Neural crest cell (in vitro differentiated cells): ENCODE data around the gene CD84. TPM values are rescaled to one million over a fixed set of nuclear protein-coding genes. Genes with fewer than 3 reads are reported as not detected.
A peak's percentile ranks its signal among the peaks of the same experiment; 100 is the strongest.

Experiments used
- DNase-seq: peaks from one replicate; pipeline ENCODE4 v3.0.0; 2021; ENCODE audit warnings: low read depth, mixed read lengths, low spot score
- H3K27ac Mint-ChIP-seq: one replicate; pipeline ENCODE4 v1.8.0; 2021; ENCODE audit warnings: mild to moderate bottlenecking, mixed read lengths; ENCODE audit not compliant: unreplicated experiment
- H3K27me3 Mint-ChIP-seq: 2 replicates; pipeline ENCODE4 v1.8.0; 2021; ENCODE audit warnings: low read depth, mild to moderate bottlenecking, mixed read lengths
- H3K36me3 Mint-ChIP-seq: 2 replicates; pipeline ENCODE4 v1.8.0; 2021; ENCODE audit warnings: low read depth, mild to moderate bottlenecking, mixed read lengths
- H3K4me1 Mint-ChIP-seq: 2 replicates; pipeline ENCODE4 v1.8.0; 2021; ENCODE audit warnings: mixed read lengths
- H3K4me3 Mint-ChIP-seq: one replicate; pipeline ENCODE4 v1.8.0; 2021; ENCODE audit warnings: mild to moderate bottlenecking, mixed read lengths
- H3K9me3 Mint-ChIP-seq: 2 replicates; pipeline ENCODE4 v1.8.0; 2021; ENCODE audit warnings: mixed read lengths
- total RNA-seq: library from RNA; stranded (reverse); gene quantifications from 2 replicates; pipeline ENCODE4 v1.2.1, GENCODE V29; 2021
- TF ChIP-seq, protein P1 (sequence below): fragments of 200-600 bp; sonication (generic); conservative IDR thresholded peaks from 2 replicates; pipeline ENCODE4 v1.5.0; 2021; ENCODE audit warnings: antibody characterized with exemption, mild to moderate bottlenecking

CD84 gene
- total RNA-seq, 1 donor from 2014 or later = not detected

DNA sequence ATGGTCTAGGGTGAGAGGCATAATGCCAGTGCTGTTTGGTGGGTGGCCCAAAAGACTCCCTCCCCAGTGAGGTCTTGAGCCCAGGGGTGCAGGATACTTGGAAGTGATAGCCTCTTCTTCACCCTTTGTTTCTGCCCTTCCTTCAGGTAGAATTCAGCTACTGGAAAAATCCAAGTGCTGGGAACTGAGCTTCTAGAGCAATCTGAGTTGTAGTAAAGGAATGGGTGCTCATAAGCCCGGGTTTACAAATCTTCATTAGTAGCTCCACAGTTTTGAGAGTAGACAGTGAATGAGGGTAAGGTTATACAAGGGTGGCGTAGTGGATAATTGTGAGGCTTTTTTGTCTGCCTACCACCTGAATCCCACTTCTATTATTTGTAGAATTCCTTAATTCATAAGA is 29.2 kb upstream of the CD84 start:
- TF ChIP-seq, protein P1, sequence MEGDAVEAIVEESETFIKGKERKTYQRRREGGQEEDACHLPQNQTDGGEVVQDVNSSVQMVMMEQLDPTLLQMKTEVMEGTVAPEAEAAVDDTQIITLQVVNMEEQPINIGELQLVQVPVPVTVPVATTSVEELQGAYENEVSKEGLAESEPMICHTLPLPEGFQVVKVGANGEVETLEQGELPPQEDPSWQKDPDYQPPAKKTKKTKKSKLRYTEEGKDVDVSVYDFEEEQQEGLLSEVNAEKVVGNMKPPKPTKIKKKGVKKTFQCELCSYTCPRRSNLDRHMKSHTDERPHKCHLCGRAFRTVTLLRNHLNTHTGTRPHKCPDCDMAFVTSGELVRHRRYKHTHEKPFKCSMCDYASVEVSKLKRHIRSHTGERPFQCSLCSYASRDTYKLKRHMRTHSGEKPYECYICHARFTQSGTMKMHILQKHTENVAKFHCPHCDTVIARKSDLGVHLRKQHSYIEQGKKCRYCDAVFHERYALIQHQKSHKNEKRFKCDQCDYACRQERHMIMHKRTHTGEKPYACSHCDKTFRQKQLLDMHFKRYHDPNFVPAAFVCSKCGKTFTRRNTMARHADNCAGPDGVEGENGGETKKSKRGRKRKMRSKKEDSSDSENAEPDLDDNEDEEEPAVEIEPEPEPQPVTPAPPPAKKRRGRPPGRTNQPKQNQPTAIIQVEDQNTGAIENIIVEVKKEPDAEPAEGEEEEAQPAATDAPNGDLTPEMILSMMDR = no peak
- DNase-seq = no peak
- H3K36me3 Mint-ChIP-seq = no peaks in the 10 kb centered on the region
- H3K9me3 Mint-ChIP-seq = peaks cover 5% of the 10 kb centered on the region
- H3K27me3 Mint-ChIP-seq = peaks cover 23% of the 10 kb centered on the region
- no peak overlapping the region for H3K27ac Mint-ChIP-seq
- H3K4me3 Mint-ChIP-seq = no peak overlapping the region
- no peaks in the 10 kb centered on the region for H3K4me1 Mint-ChIP-seq

DNA sequence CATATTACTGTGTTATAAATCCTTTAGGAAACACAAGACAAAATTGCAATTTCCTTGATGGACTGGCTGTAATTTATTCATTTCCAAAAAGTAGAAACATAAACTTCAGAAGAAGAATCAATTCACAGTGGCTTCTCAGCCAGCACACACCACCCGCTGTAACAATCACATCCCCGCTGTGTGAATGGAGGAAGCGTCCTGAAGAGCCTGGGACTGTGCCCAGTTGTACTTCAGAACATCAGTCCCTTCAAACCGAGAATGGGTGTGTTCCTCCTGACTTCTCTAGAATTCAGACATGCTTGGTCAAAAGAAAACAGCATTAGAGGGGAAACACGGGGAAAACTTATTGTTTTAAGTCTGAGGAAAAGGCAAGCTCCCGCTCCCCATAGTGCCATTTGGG is 28.8 kb upstream of the CD84 start:
- H3K27me3 Mint-ChIP-seq = peaks cover 23% of the 10 kb centered on the region
- H3K27ac Mint-ChIP-seq = no peak overlapping the region
- H3K9me3 Mint-ChIP-seq = peaks cover 5% of the 10 kb centered on the region
- TF ChIP-seq, protein P1 = no peak
- H3K4me1 Mint-ChIP-seq = no peaks in the 10 kb centered on the region
- peaks cover 2% of the 10 kb centered on the region for H3K36me3 Mint-ChIP-seq
- no peak for DNase-seq
- H3K4me3 Mint-ChIP-seq = no peak overlapping the region

DNA sequence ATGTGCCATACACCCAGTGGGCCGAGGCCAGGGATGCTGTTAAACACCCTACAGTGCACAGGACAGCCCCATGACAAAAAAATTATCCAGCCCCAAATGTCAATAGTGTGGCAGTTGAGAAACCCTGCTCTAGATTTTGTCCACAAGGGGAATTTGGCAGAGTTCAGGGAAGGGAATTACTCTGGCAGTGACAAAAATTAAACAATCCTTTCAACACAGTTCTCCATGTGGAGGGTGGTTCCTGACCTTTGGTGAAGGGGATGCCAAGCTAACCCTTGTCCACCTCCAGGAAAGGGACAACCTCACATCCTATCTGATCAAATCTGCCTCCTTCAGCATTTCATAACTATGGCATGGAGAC is 28.4 kb upstream of the CD84 start:
- TF ChIP-seq, protein P1 = no peak
- H3K4me3 Mint-ChIP-seq = no peak overlapping the region
- no peak overlapping the region for H3K27ac Mint-ChIP-seq
- H3K9me3 Mint-ChIP-seq = peaks cover 7% of the 10 kb centered on the region
- DNase-seq = no peak
- H3K4me1 Mint-ChIP-seq = no peaks in the 10 kb centered on the region
- peaks cover 5% of the 10 kb centered on the region for H3K36me3 Mint-ChIP-seq
- H3K27me3 Mint-ChIP-seq = peaks cover 20% of the 10 kb centered on the region

DNA sequence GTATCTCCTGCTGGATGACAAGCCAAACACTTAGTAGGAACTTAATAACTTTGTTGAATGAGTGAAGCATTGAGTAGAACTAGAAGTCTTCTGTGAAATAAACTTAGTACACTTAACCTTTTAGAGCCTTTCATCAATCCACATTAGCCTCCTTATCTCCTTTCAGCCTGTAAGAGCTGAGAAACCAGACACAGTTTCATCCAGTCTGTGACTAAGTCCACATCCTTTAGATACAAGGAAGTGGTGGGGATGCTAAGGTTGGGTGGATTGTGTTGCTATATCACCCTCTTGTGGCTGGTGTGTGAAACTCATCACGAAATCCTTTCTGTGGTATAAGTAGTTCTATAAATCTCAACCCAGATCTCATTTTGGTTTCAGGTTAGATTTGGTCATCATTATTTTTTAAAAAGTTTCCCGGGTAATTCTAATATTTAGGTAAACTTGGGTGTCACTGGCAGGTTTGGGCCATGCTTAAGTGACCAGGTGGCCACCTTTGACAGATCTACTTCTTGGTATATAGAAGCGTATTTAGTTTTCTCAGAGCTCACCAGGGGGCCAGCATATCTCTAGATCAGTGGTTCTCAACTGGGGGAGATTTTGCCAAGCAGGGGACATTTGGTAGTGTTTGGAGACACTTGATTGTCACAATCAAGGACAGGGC is 27.8 kb upstream of the CD84 start:
- Mint-ChIP-seq H3K4me1 (no peaks in the 10 kb centered on the region), H3K36me3 (peaks cover 5% of the 10 kb centered on the region), H3K4me3 (no peak overlapping the region), H3K27ac (no peak overlapping the region), H3K9me3 (peaks cover 7% of the 10 kb centered on the region), H3K27me3 (peaks cover 16% of the 10 kb centered on the region)
- TF ChIP-seq, protein P1 = peak; percentile 86
- DNase-seq = peak; percentile 22

DNA sequence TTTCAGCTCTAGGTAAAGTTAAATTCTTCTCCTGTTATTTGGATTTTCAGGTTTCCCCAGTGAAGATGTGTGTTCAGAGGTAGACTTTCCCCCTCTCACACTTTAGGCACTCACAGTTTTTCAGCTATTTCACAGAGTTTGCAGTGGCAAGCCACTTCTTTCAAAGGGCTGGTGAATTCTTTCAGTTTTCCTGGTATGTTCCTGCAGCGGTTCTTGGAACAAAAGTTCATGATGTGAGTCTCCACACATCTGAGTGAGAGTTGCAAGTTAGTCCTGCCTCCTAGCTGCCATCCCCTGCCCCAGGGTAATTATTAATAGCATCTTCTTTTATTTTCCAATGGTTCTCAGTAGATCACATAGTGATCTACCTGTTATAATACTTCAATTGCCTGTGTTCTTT is 27.3 kb upstream of the CD84 start:
- TF ChIP-seq, protein P1 = no peak
- no peak overlapping the region for H3K4me3 Mint-ChIP-seq
- H3K36me3 Mint-ChIP-seq = peaks cover 5% of the 10 kb centered on the region
- no peak overlapping the region for H3K27ac Mint-ChIP-seq
- peaks cover 10% of the 10 kb centered on the region for H3K9me3 Mint-ChIP-seq
- no peaks in the 10 kb centered on the region for H3K4me1 Mint-ChIP-seq
- DNase-seq = no peak
- H3K27me3 Mint-ChIP-seq = peaks cover 16% of the 10 kb centered on the region
